ENCODE measurements around the gene RET.

Gene RET

GRCh38 chr10:43073721-43074120 lies 3.1 kb upstream of the RET start:
- Histone ChIP-seq H2AFZ (ENCODE audit: low read depth, low read length) (no peak overlapping the region), H3K36me3 (ENCODE audit: insufficient read depth, low read length) (no peaks in the 10 kb centered on the region), H3K27me3 (ENCODE audit: insufficient read depth, low read length, poor library complexity) (no peaks in the 10 kb centered on the region), H3K9me3 (ENCODE audit: insufficient read depth, low read length, severe bottlenecking) (no peaks in the 10 kb centered on the region), H4K20me1 (ENCODE audit: insufficient read depth, low read length) (no peaks in the 10 kb centered on the region; the same call in 1 of the 2 replicates), H3K9ac (ENCODE audit: low read depth, low read length) (no peak overlapping the region), H3K4me3 (ENCODE audit: low read depth in 1 of 2, low read length in 2 of 2) (no peak overlapping the region), H3K4me1 (ENCODE audit: insufficient read depth, low read length) (no peaks in the 10 kb centered on the region), H3K27ac (ENCODE audit: low read length) (no peak overlapping the region), H3K4me2 (ENCODE audit: insufficient read depth, low read length) (no peak overlapping the region), H3K79me2 (ENCODE audit: insufficient read depth, low read length) (no peaks in the 10 kb centered on the region)
- ATAC-seq (ENCODE audit: insufficient read depth, low read depth) (no peak), DNase-seq (no peak)
- TF ChIP-seq CTCF (IDR thresholded peaks at IDR 0.05; ENCODE audit: borderline replicate concordance, extremely low read depth, low read length, poor library complexity, severe bottlenecking) = no peak
- TF ChIP-seq EZH2 (IDR thresholded peaks at IDR 0.05; ENCODE audit: borderline replicate concordance, low read depth, low read length, severe bottlenecking) = no peak

GRCh38 chr10:43074409-43074808 lies 2.5 kb upstream of the RET start:
- Histone ChIP-seq H3K4me1 (ENCODE audit: insufficient read depth, low read length) (no peaks in the 10 kb centered on the region), H3K4me2 (ENCODE audit: insufficient read depth, low read length) (no peak overlapping the region), H3K9me3 (ENCODE audit: insufficient read depth, low read length, severe bottlenecking) (no peaks in the 10 kb centered on the region), H3K9ac (ENCODE audit: low read depth, low read length) (no peak overlapping the region), H3K36me3 (ENCODE audit: insufficient read depth, low read length) (no peaks in the 10 kb centered on the region), H3K27me3 (ENCODE audit: insufficient read depth, low read length, poor library complexity) (no peaks in the 10 kb centered on the region), H3K4me3 (ENCODE audit: low read depth in 1 of 2, low read length in 2 of 2) (no peak overlapping the region), H4K20me1 (ENCODE audit: insufficient read depth, low read length) (no peaks in the 10 kb centered on the region; the same call in 1 of the 2 replicates), H3K79me2 (ENCODE audit: insufficient read depth, low read length) (no peaks in the 10 kb centered on the region), H2AFZ (ENCODE audit: low read depth, low read length) (no peak overlapping the region), H3K27ac (ENCODE audit: low read length) (no peak overlapping the region)
- no peak for ATAC-seq (ENCODE audit: insufficient read depth, low read depth)
- no peak for DNase-seq
- no peak for TF ChIP-seq EZH2 (IDR thresholded peaks at IDR 0.05; ENCODE audit: borderline replicate concordance, low read depth, low read length, severe bottlenecking)
- no peak for TF ChIP-seq CTCF (IDR thresholded peaks at IDR 0.05; ENCODE audit: borderline replicate concordance, extremely low read depth, low read length, poor library complexity, severe bottlenecking)

GRCh38 chr10:43074827-43075611 lies 1.9 kb upstream of the RET start:
- Histone ChIP-seq H3K27ac (ENCODE audit: low read length) (no peak overlapping the region), H3K4me1 (ENCODE audit: insufficient read depth, low read length) (no peaks in the 10 kb centered on the region), H3K4me3 (ENCODE audit: low read depth in 1 of 2, low read length in 2 of 2) (no peak overlapping the region), H3K4me2 (ENCODE audit: insufficient read depth, low read length) (no peak overlapping the region), H3K9me3 (ENCODE audit: insufficient read depth, low read length, severe bottlenecking) (no peaks in the 10 kb centered on the region), H3K79me2 (ENCODE audit: insufficient read depth, low read length) (no peaks in the 10 kb centered on the region), H3K36me3 (ENCODE audit: insufficient read depth, low read length) (no peaks in the 10 kb centered on the region), H3K9ac (ENCODE audit: low read depth, low read length) (no peak overlapping the region), H2AFZ (ENCODE audit: low read depth, low read length) (no peak overlapping the region), H3K27me3 (ENCODE audit: insufficient read depth, low read length, poor library complexity) (no peaks in the 10 kb centered on the region), H4K20me1 (ENCODE audit: insufficient read depth, low read length) (no peaks in the 10 kb centered on the region; the same call in 1 of the 2 replicates)
- ATAC-seq (ENCODE audit: insufficient read depth, low read depth) = no peak
- DNase-seq = no peak
- no peak for TF ChIP-seq EZH2 (IDR thresholded peaks at IDR 0.05; ENCODE audit: borderline replicate concordance, low read depth, low read length, severe bottlenecking)
- no peak for TF ChIP-seq CTCF (IDR thresholded peaks at IDR 0.05; ENCODE audit: borderline replicate concordance, extremely low read depth, low read length, poor library complexity, severe bottlenecking)

Measured in DND-41 (cell line).